B cell (primary cell): ENCODE measurements around the gene PARP12. TPM values are rescaled to one million over a fixed set of nuclear protein-coding genes. Genes with fewer than 3 reads are reported as not detected.

Experiments used
- ATAC-seq: fragments of 200-7000 bp; cut with Tn5 transposase; one replicate; pipeline ENCODE4 v1.10.0; 2021; ENCODE audit warnings: low read depth, mild to moderate bottlenecking, moderate number of reproducible peaks, moderate library complexity
- CTCF ChIA-PET: fragments of 350-600 bp; sonication (Branson Sonifier 250); formaldehyde crosslinking; loops from one replicate; lab custom pipeline; 2021; ENCODE audit warnings: antibody characterized with exemption, inconsistent platforms; lab: Charles Lee
- POLR2A ChIA-PET: fragments of 350-600 bp; sonication (Branson Sonifier 250); formaldehyde crosslinking; loops from one replicate; lab custom pipeline; 2021; ENCODE audit warnings: antibody characterized with exemption; lab: Charles Lee
- DNase-seq: peaks from one replicate; pipeline ENCODE4 v3.0.0; 2013
- H2AFZ ChIP-seq: 2 replicates; pipeline ENCODE4 v1.6.1; 2012; ENCODE audit warnings: mild to moderate bottlenecking, low read depth, low read length; ENCODE audit not compliant: insufficient read depth, poor library complexity, severe bottlenecking
- H3K27ac ChIP-seq, 2 donors: 1 replicate in 1 of 2; 2 replicates in 1 of 2; pipeline ENCODE4 v1.5.1; 2012 to 2013; ENCODE audit warnings: low read length in 2 of 2, mild to moderate bottlenecking in 2 of 2, moderate library complexity in 1 of 2
- H3K27me3 ChIP-seq, 4 experiments: fragments of 200-600 bp in 1 of 4; sonication (generic) in 1 of 4; replicated peaks in 1 of 4; 1 replicate in 2 of 4; 2 replicates in 2 of 4; pipeline versions ENCODE4 v1.6.1 to v1.7.0; 2013 to 2016; ENCODE audit warnings: low read length in 3 of 4, mild to moderate bottlenecking in 2 of 4, mixed read lengths in 1 of 4, moderate library complexity in 1 of 4; ENCODE audit not compliant: insufficient read depth in 4 of 4, control insufficient read depth in 3 of 4; ENCODE audit errors: control extremely low read depth in 1 of 4
- H3K36me3 ChIP-seq, 2 experiments: replicated peaks in 1 of 2; 1 replicate in 1 of 2; 2 replicates in 1 of 2; pipeline versions ENCODE4 v1.6.1 to v1.7.1; 2013; ENCODE audit warnings: low read length in 1 of 2; ENCODE audit not compliant: insufficient read depth in 2 of 2, control insufficient read depth in 1 of 2; ENCODE audit errors: control extremely low read depth in 1 of 2, extremely low read depth in 1 of 2
- H3K4me1 ChIP-seq, 2 donors: fragments of 200-600 bp in 1 of 2; sonication (generic) in 1 of 2; 1 replicate in 1 of 2; 2 replicates in 1 of 2; pipeline versions ENCODE4 v1.5.1 to v1.6.1; 2013 to 2017; ENCODE audit warnings: low read length in 2 of 2; ENCODE audit not compliant: control insufficient read depth in 2 of 2, insufficient read depth in 2 of 2
- H3K4me2 ChIP-seq: replicated peaks from 2 replicates; pipeline ENCODE3; 2012; ENCODE audit warnings: mild to moderate bottlenecking, low read depth, low read length; ENCODE audit not compliant: poor library complexity, severe bottlenecking
- H3K4me3 ChIP-seq, 5 experiments: fragments of 200-600 bp in 1 of 5; sonication (generic) in 1 of 5; 1 replicate in 3 of 5; 2 replicates in 2 of 5; pipeline versions ENCODE4 v1.5.1 to v1.7.0; 2011 to 2016; ENCODE audit warnings: low read length in 4 of 5, mild to moderate bottlenecking in 4 of 5, low read depth in 2 of 5, control low read depth in 1 of 5, moderate library complexity in 1 of 5; ENCODE audit not compliant: insufficient read depth in 1 of 5; ENCODE audit errors: control extremely low read depth in 1 of 5, extremely low read depth in 1 of 5
- H3K79me2 ChIP-seq: fragments of 200-600 bp; sonication (generic); one replicate; pipeline ENCODE4 v1.6.0; 2016; ENCODE audit warnings: low read length; ENCODE audit not compliant: control insufficient read depth, insufficient read depth
- H3K9ac ChIP-seq: fragments of 200-600 bp; sonication (generic); 2 replicates; pipeline ENCODE4 v1.6.1; 2017; ENCODE audit warnings: mild to moderate bottlenecking, low read length, moderate library complexity
- H3K9me3 ChIP-seq, 3 donors: one replicate each; pipeline versions ENCODE4 v1.6.1 to v1.7.1; 2013; ENCODE audit warnings: low read length in 2 of 3; ENCODE audit not compliant: control insufficient read depth in 2 of 3, insufficient read depth in 1 of 3; ENCODE audit errors: control extremely low read depth in 1 of 3
- H4K20me1 ChIP-seq: 2 replicates; pipeline ENCODE4 v1.6.0; 2012; ENCODE audit warnings: mild to moderate bottlenecking, low read length; ENCODE audit not compliant: insufficient read depth, control insufficient read depth, poor library complexity, severe bottlenecking
- H3K27ac Mint-ChIP-seq: one replicate; pipeline ENCODE4 v1.8.0; 2021; ENCODE audit warnings: mixed read lengths
- H3K27me3 Mint-ChIP-seq: one replicate; pipeline ENCODE4 v1.8.0; 2021; ENCODE audit warnings: mixed read lengths
- H3K4me1 Mint-ChIP-seq: one replicate; pipeline ENCODE4 v1.8.0; 2021; ENCODE audit warnings: mixed read lengths
- H3K4me3 Mint-ChIP-seq: one replicate; pipeline ENCODE4 v1.8.0; 2021; ENCODE audit warnings: mixed read lengths
- H3K9me3 Mint-ChIP-seq: one replicate; pipeline ENCODE4 v1.8.0; 2022; ENCODE audit warnings: mixed read lengths; ENCODE audit not compliant: insufficient read depth
- CTCF ChIP-seq: fragments of 200-600 bp; IDR thresholded peaks from one replicate; pipeline ENCODE4 v1.8.0; 2022; ENCODE audit warnings: antibody characterized with exemption, mild to moderate bottlenecking
- EZH2 ChIP-seq: IDR thresholded peaks from 2 replicates; pipeline ENCODE4 v1.6.1; 2012; ENCODE audit warnings: borderline replicate concordance, low read depth, mild to moderate bottlenecking, moderate library complexity, low read length; ENCODE audit not compliant: insufficient read depth, poor library complexity, severe bottlenecking
- WGBS: methylation state at CpG from one replicate; pipeline ENCODE4 v1.1.5; 2013; ENCODE audit warnings: missing lambda C conversion rate; ENCODE audit not compliant: insufficient coverage; 5-methylcytosine and 5-hydroxymethylcytosine counted together
- intact Hi-C: fragments of 100-400 bp; cut with micrococcal nuclease; formaldehyde crosslinking; loops from one replicate; pipeline ENCODE4 v1.10.0; 2022
- polyA plus RNA-seq: library from polyadenylated mRNA; depleted of rRNA; stranded (reverse); fragments of >200 nt; gene quantifications from 2 replicates; pipeline ENCODE4 v1.2.3, GENCODE V29; 2012
- total RNA-seq, 2 donors: library from RNA; stranded (reverse); fragments of 120-200 nt in 1 of 2; gene quantifications; 1 replicate in 1 of 2; 2 replicates in 1 of 2; pipeline versions ENCODE4 v1.2.3 to v1.2.4, GENCODE V29; 2013 to 2022

The PARP12 gene
- total and polyA plus RNA-seq, 2 donors (not counting 1 experiment from before 2014, with no cell fraction given) = 170 to 177 TPM

DNA sequence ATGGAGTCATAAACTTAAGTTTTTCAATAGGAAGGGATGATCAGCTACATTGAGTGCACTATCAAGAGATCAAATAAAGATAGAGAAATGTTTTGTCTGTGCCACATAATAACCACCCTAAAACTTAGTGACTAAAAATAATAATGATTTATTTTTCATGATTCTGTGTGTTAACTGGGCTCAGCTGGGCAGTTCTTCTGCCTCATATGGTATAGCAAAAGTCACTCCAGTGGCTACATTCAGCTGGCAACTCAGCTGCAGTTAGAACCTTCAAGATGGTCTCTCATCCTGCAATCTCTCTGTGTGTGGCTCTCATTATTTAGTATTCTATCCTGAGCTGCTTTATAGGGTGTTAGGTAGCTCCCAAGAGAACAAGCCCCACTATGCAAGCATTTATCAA lies 7.8 kb upstream of the PARP12 start:
- H3K4me1 Mint-ChIP-seq = no peaks in the 10 kb centered on the region
- intact Hi-C loops = no loop called here
- Histone ChIP-seq H3K27ac (no peak overlapping the region), H3K27me3 (no peaks in the 10 kb centered on the region), H3K4me3 (no peak overlapping the region), H3K9me3 (peaks cover 6 to 21% (median 10%) of the 10 kb centered on the region in 3 donors), H3K36me3 (no peaks in the 10 kb centered on the region), H3K9ac (no peak overlapping the region), H3K4me1 (no peaks in the 10 kb centered on the region), H3K79me2 (no peaks in the 10 kb centered on the region), H3K4me2 (no peak overlapping the region), H2AFZ (no peak overlapping the region), H4K20me1 (no peaks in the 10 kb centered on the region)
- H3K27ac Mint-ChIP-seq = no peak overlapping the region
- no peak overlapping the region for H3K4me3 Mint-ChIP-seq
- TF ChIP-seq CTCF (no peak), EZH2 (no peak)
- H3K27me3 Mint-ChIP-seq = peaks cover 8% of the 10 kb centered on the region
- peaks cover 11% of the 10 kb centered on the region for H3K9me3 Mint-ChIP-seq
- no peak for DNase-seq
- ChIA-PET CTCF (no interaction called here), POLR2A (no interaction called here)
- no peak for ATAC-seq

DNA sequence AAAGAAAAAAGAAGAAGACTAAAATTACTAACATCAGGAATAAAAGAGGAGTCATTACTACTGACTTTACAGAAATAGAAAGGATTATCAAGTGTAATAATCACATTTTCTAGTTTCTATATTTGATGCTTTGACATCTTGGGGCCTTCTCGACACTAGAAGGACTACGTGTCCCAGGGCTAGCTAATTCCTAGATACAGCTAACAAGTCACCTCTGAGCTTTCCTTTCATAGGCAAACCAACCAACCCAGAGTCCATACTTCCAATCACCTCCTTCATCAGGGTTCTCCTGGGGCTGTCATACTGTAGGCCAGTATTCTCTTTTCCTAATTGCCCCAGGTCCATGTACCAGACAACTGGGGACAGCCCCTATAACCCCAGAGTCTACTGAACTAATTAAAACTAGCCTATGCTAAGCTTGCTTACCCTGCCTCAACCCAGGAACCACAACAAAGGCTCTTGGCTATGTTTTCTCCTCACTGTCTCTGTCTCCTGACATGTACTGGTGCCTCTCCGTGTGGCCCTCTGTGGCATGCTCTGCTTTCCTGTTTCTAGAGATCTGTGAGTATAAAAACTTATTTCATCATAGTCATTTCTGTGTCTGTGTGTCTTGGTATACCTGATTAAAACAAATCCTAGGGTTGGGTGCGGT lies 6.7 kb upstream of the PARP12 start:
- DNase-seq (no peak), ATAC-seq (no peak)
- Histone ChIP-seq H3K9ac (no peak overlapping the region), H4K20me1 (no peaks in the 10 kb centered on the region), H3K4me3 (no peak overlapping the region), H3K4me1 (no peaks in the 10 kb centered on the region), H2AFZ (no peak overlapping the region), H3K27ac (no peak overlapping the region), H3K4me2 (no peak overlapping the region), H3K9me3 (peaks cover 6 to 21% (median 10%) of the 10 kb centered on the region in 3 donors), H3K79me2 (no peaks in the 10 kb centered on the region), H3K36me3 (no peaks in the 10 kb centered on the region), H3K27me3 (no peaks in the 10 kb centered on the region)
- Mint-ChIP-seq H3K4me3 (no peak overlapping the region), H3K4me1 (no peaks in the 10 kb centered on the region), H3K9me3 (peaks cover 11% of the 10 kb centered on the region), H3K27me3 (peaks cover 3% of the 10 kb centered on the region), H3K27ac (no peak overlapping the region)
- ChIA-PET POLR2A (no interaction called here), CTCF (no interaction called here)
- WGBS = 100% methylated on average over 3 of the region's 4 CpGs
- TF ChIP-seq EZH2 = no peak
- TF ChIP-seq CTCF = no peak
- intact Hi-C loops = no loop called here
